Spleen (tissue), 10 donors: Measurements from ENCODE around the gene FSIP1. TPM values are rescaled to one million over a fixed set of nuclear protein-coding genes. Genes with fewer than 3 reads are reported as not detected.

ENCODE experiments used
- polyA plus RNA-seq, 3 donors: library from polyadenylated mRNA; stranded (reverse); fragments of 200-250 nt; gene quantifications; one replicate each; pipeline ENCODE4 v1.2.1, GENCODE V29; 2013
- total RNA-seq, 7 donors: library from RNA; depleted of rRNA in 3 of 7; stranded (reverse); fragments of >200 nt in 3 of 7; fragmentation: NEBNext Ultra II Directional in 4 of 7; extraction: Animal tissue kit (Norgen Biotek cat#: 25700) in 4 of 7; gene quantifications; one replicate each; pipeline versions ENCODE4 v1.1.0 to v1.2.1, GENCODE V29; 2016 to 2021
- donor health status: healthy with polysubstance abuse.
- donor health status: DM: no; HTN: no; CAD: no; lungs with moderate emphysema.
- donor health status: DM: no; HTN: no; CAD: no.
- donor health status: Bipolar disorder and iron deficiency.
- donor health status: healthy.
- donor health status: DM: no; HTN: no; CAD: no.
- donor health status: DM: yes; HTN: yes; CAD: no.

The FSIP1 gene
- total and polyA plus RNA-seq, 10 donors, result 0.09 to 2.3 (median 0.45) TPM

Other genes starting within 250 kb of the FSIP1 start
- 1,000 to 10,000 TPM in 1 of 7 donors, 100 to 1,000 TPM in 6; 156 to 1,022 (median 509) TPM for gene THBS1, start 201.8 kb downstream of the FSIP1 start, total RNA-seq
- 10 to 100 TPM in 2 of 3 donors, 1 to 10 TPM in 1; 8.4 to 18.4 (median 17.2) TPM for gene THBS1, start 201.8 kb downstream of the FSIP1 start, polyA plus RNA-seq
- 10 to 100 TPM in 1 of 7 donors, 1 to 10 TPM in 6; 3.2 to 12.8 (median 6.6) TPM for gene GPR176, start 137.4 kb upstream of the FSIP1 start, total RNA-seq
- gene GPR176, start 137.4 kb upstream of the FSIP1 start, polyA plus RNA-seq, result 1 to 10 TPM; 2.7 to 4.6 (median 4.0) TPM
- 10 to 100 TPM; 21.0 to 56.2 (median 28.7) TPM for gene EIF2AK4, start 151.3 kb upstream of the FSIP1 start, total RNA-seq
- 10 to 100 TPM; 28.9 to 34.7 (median 33.8) TPM for gene EIF2AK4, start 151.3 kb upstream of the FSIP1 start, polyA plus RNA-seq